K562 (cell line): Measurements from ENCODE around the gene NUCB2. TPM values are rescaled to one million over a fixed set of nuclear protein-coding genes. Genes with fewer than 3 reads are reported as not detected.

Experiments used
- BCOR ChIP-seq: fragments of 450-650 bp; IDR thresholded peaks from 2 replicates; pipeline ENCODE4 v1.6.1; 2016
- CHAMP1 ChIP-seq: fragments of 450-650 bp; IDR thresholded peaks from 2 replicates; pipeline ENCODE4 v1.6.1; 2016; ENCODE audit warnings: mild to moderate bottlenecking
- JUN ChIP-seq, 2 experiments: sonication (generic) in 1 of 2; formaldehyde crosslinking in 1 of 2; IDR thresholded peaks; 2 replicates each; pipeline versions ENCODE4 v1.6.1 to v1.8.0; 2012 to 2022; ENCODE audit warnings: borderline replicate concordance in 2 of 2, mild to moderate bottlenecking in 2 of 2, improper control_type of control experiment in 1 of 2, low read depth in 1 of 2, low read length in 1 of 2, missing genetic modification reagents in 1 of 2
- NR2C1 ChIP-seq, 2 experiments: fragments of 450-650 bp; IDR thresholded peaks; 2 replicates each; pipeline ENCODE4 v1.6.1; 2017; ENCODE audit warnings: mild to moderate bottlenecking in 2 of 2, antibody characterized with exemption in 1 of 2, inconsistent platforms in 1 of 2, missing compliant biosample characterization in 1 of 2, missing genetic modification characterization in 1 of 2
- PKNOX1 ChIP-seq: fragments of 450-650 bp; IDR thresholded peaks from 2 replicates; pipeline ENCODE4 v1.6.1; 2016
- REST ChIP-seq, 2 experiments: fragments of 450-650 bp; formaldehyde crosslinking in 1 of 2; IDR thresholded peaks; 2 replicates each; pipeline versions ENCODE4 v1.4.0 to v1.6.1; 2014 to 2020; ENCODE audit warnings: mild to moderate bottlenecking in 2 of 2, borderline replicate concordance in 1 of 2, low read depth in 1 of 2
- RFX1 ChIP-seq: fragments of 450-650 bp; IDR thresholded peaks from 2 replicates; pipeline ENCODE4 v1.6.1; 2016; ENCODE audit warnings: mild to moderate bottlenecking, moderate library complexity
- ZNF507 ChIP-seq: conservative IDR thresholded peaks from 2 replicates; pipeline ENCODE4 v1.6.1; 2017; ENCODE audit warnings: missing genetic modification characterization, missing compliant biosample characterization
- ZNF668 ChIP-seq: fragments of 250-450 bp; sonication (Bioruptor Pico); IDR thresholded peaks from 2 replicates; pipeline ENCODE4 v1.8.0; 2022; ENCODE audit warnings: mild to moderate bottlenecking, inconsistent platforms
- polyA plus RNA-seq, 8 experiments: library from polyadenylated mRNA; depleted of rRNA in 4 of 8; stranded (reverse) in 5 of 8; unstranded in 3 of 8; fragments of >200 nt; fragmentation: Nextera tagmentation in 2 of 8; fragmentation: Illumina TruSeq in 1 of 8; extraction: Ambion mirVana in 2 of 8; extraction: Trizol in 1 of 8; gene quantifications; 2 replicates each; pipeline versions ENCODE4 v1.2.1 to v1.2.3, GENCODE V29; 2011 to 2014; ENCODE audit warnings: inconsistent platforms in 1 of 8, missing spikeins in 1 of 8
- total RNA-seq, 7 experiments: library from RNA; depleted of rRNA in 6 of 7; stranded (reverse); fragments of >200 nt in 6 of 7; fragmentation: Illumina TruSeq in 2 of 7; extraction: Trizol in 2 of 7; gene quantifications; 2 replicates each; pipeline versions ENCODE4 v1.2.1 to v1.2.3, GENCODE V29; 2011 to 2021; ENCODE audit warnings: low replicate concordance in 1 of 7
- TF ChIP-seq, protein P1 (sequence below), 2 experiments: fragments of 450-650 bp in 1 of 2; IDR thresholded peaks; 2 replicates each; pipeline ENCODE4 v1.6.1; 2011 to 2017; ENCODE audit warnings: low read depth in 2 of 2, antibody characterized with exemption in 1 of 2, borderline replicate concordance in 1 of 2, low read length in 1 of 2, mild to moderate bottlenecking in 1 of 2, mixed read lengths in 1 of 2; ENCODE audit not compliant: control insufficient read depth in 1 of 2

The NUCB2 gene
- total and polyA plus RNA-seq, 9 of the 15 experiments (the other 6 are each of a cell fraction or from before 2014, with no cell fraction given): 54.0 to 108 (median 84.6) TPM

- peak; percentile 94 for TF ChIP-seq REST (IDR thresholded peaks at IDR 0.05; ENCODE audit: borderline replicate concordance)
- TF ChIP-seq REST (CRISPR knock-in tag; IDR thresholded peaks at IDR 0.05; ENCODE audit: low read depth): no peak
- no peak for TF ChIP-seq CHAMP1
- TF ChIP-seq NR2C1 (IDR thresholded peaks at IDR 0.05): no peak
- TF ChIP-seq NR2C1 (tag; IDR thresholded peaks at IDR 0.05): no peak
- peak; percentile 68; the same call in 1 of the 2 replicates for TF ChIP-seq BCOR
- peak; percentile 90 for TF ChIP-seq RFX1
- TF ChIP-seq, protein P1, sequence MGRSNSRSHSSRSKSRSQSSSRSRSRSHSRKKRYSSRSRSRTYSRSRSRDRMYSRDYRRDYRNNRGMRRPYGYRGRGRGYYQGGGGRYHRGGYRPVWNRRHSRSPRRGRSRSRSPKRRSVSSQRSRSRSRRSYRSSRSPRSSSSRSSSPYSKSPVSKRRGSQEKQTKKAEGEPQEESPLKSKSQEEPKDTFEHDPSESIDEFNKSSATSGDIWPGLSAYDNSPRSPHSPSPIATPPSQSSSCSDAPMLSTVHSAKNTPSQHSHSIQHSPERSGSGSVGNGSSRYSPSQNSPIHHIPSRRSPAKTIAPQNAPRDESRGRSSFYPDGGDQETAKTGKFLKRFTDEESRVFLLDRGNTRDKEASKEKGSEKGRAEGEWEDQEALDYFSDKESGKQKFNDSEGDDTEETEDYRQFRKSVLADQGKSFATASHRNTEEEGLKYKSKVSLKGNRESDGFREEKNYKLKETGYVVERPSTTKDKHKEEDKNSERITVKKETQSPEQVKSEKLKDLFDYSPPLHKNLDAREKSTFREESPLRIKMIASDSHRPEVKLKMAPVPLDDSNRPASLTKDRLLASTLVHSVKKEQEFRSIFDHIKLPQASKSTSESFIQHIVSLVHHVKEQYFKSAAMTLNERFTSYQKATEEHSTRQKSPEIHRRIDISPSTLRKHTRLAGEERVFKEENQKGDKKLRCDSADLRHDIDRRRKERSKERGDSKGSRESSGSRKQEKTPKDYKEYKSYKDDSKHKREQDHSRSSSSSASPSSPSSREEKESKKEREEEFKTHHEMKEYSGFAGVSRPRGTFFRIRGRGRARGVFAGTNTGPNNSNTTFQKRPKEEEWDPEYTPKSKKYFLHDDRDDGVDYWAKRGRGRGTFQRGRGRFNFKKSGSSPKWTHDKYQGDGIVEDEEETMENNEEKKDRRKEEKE (IDR thresholded peaks at IDR 0.05; ENCODE audit: borderline replicate concordance in 1 of 2, control insufficient read depth in 1 of 2, low read depth in 2 of 2, low read length in 1 of 2): no peak
- no peak for TF ChIP-seq ZNF668 (CRISPR knock-in tag)
- TF ChIP-seq JUN (IDR thresholded peaks at IDR 0.05; ENCODE audit: borderline replicate concordance, low read depth, low read length): no peak
- TF ChIP-seq JUN (CRISPR knock-in tag; IDR thresholded peaks at IDR 0.05; ENCODE audit: borderline replicate concordance): no peak
- TF ChIP-seq ZNF507: no peak
- peak; percentile 94 for TF ChIP-seq PKNOX1
- TF ChIP-seq, all 486 proteins: peak for 8
Measured at GRCh38 chr11:17273668-17274282, 2.8 kb upstream of the NUCB2 start (continued).
